Measurements from ENCODE around the gene BTC.
A peak's percentile ranks its signal among the peaks of the same experiment; 100 is the strongest.

Gene BTC

GRCh38 chr4:74772106-74772505 lies 22.2 kb downstream of the BTC start:
- no peaks in the 10 kb centered on the region for H3K9me3 Mint-ChIP-seq
- TF ChIP-seq, protein P1, sequence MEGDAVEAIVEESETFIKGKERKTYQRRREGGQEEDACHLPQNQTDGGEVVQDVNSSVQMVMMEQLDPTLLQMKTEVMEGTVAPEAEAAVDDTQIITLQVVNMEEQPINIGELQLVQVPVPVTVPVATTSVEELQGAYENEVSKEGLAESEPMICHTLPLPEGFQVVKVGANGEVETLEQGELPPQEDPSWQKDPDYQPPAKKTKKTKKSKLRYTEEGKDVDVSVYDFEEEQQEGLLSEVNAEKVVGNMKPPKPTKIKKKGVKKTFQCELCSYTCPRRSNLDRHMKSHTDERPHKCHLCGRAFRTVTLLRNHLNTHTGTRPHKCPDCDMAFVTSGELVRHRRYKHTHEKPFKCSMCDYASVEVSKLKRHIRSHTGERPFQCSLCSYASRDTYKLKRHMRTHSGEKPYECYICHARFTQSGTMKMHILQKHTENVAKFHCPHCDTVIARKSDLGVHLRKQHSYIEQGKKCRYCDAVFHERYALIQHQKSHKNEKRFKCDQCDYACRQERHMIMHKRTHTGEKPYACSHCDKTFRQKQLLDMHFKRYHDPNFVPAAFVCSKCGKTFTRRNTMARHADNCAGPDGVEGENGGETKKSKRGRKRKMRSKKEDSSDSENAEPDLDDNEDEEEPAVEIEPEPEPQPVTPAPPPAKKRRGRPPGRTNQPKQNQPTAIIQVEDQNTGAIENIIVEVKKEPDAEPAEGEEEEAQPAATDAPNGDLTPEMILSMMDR (IDR thresholded peaks at IDR 0.05; ENCODE audit: unreplicated experiment in 3 of 3), result no peak
- no peak overlapping the region for H3K4me3 Mint-ChIP-seq
- H3K4me1 Mint-ChIP-seq, result no peaks in the 10 kb centered on the region
- H3K27ac Mint-ChIP-seq, result no peak overlapping the region
- H3K27me3 Mint-ChIP-seq (ENCODE audit: low read depth), result no peaks in the 10 kb centered on the region
- no peaks in the 10 kb centered on the region for H3K36me3 Mint-ChIP-seq (ENCODE audit: low read depth)

DNA sequence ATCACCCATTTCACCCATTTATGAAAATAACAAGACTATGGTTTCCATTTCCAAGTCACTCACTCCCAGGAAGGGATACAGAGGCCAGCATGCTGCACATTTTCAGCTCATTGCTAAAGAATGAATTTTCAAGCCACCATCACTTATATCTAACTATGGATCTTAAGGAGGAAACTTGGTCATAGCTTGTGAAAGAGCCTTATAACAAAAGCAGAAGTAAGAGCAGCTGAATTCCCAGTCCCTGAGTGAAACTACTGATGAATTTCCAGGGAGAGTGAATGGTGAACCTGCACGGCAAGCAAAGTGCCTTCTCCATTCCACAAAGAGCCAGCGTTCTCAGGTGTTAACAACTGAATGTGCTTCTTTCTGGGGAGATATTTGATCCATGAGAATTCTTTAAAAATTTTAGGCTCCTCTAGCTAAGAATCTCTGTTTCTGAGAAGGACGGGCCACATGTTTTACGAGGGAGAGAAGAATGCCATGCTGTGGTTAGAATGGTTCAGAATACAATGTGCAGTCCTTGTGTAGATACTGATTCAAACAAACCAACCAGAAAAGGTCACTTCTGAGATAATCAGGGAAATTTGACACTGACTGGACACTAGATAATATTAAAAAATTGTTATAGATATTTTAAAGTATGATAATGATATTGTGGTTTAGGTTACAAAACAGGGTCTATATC lies 24.0 kb downstream of the BTC start:
- Mint-ChIP-seq H3K36me3 (ENCODE audit: low read depth) (no peaks in the 10 kb centered on the region), H3K27me3 (ENCODE audit: low read depth) (no peaks in the 10 kb centered on the region), H3K27ac (no peak overlapping the region), H3K4me3 (no peak overlapping the region), H3K9me3 (no peaks in the 10 kb centered on the region), H3K4me1 (no peaks in the 10 kb centered on the region)
- TF ChIP-seq, protein P1 (IDR thresholded peaks at IDR 0.05; ENCODE audit: unreplicated experiment in 3 of 3), result no peak

- Mint-ChIP-seq H3K4me1 (no peaks in the 10 kb centered on the region), H3K27me3 (ENCODE audit: low read depth) (no peaks in the 10 kb centered on the region), H3K9me3 (no peaks in the 10 kb centered on the region), H3K4me3 (no peak overlapping the region), H3K27ac (peak overlapping the region in 1 of 3 experiments; percentile 34), H3K36me3 (ENCODE audit: low read depth) (no peaks in the 10 kb centered on the region)
- TF ChIP-seq, protein P1 (IDR thresholded peaks at IDR 0.05; ENCODE audit: unreplicated experiment in 3 of 3), result no peak
Observed at GRCh38 chr4:74768857-74769525, 25.3 kb downstream of the BTC start.

- Mint-ChIP-seq H3K4me3 (no peak overlapping the region), H3K9me3 (no peaks in the 10 kb centered on the region), H3K36me3 (ENCODE audit: low read depth) (no peaks in the 10 kb centered on the region), H3K4me1 (no peaks in the 10 kb centered on the region), H3K27me3 (ENCODE audit: low read depth) (no peaks in the 10 kb centered on the region), H3K27ac (no peak overlapping the region)
- TF ChIP-seq, protein P1 (IDR thresholded peaks at IDR 0.05; ENCODE audit: unreplicated experiment in 3 of 3), result no peak
Observed at GRCh38 chr4:74764119-74764518, 30.2 kb downstream of the BTC start.

DNA sequence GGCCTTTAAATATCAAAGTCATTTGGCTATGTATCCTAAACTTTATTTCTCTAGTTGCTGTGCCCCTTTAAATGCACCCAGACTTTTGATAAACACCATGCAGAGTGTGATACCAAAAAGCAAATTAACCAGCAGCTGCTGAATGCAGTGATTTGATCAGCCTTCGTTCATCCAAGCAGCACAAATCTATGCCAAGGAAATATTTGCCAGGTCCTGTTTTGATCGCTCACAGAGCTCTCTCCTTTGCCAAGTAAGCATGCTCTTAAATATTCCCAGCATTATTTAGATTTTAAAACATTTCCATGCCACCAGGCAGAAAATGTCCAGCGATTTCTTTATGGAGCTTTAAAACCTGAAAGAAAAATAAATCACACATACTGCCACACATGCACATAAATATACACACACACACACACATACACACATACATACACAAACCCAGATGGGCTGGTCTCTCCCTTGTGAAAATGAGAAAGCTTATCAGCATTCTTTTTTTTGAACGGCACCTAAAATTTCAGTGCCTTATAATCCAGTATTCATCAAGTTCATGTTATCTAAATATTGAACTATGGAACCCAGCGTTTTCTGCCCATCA lies 35.7 kb downstream of the BTC start:
- H3K36me3 Mint-ChIP-seq (ENCODE audit: low read depth), result no peaks in the 10 kb centered on the region
- H3K27ac Mint-ChIP-seq, result peak overlapping the region in 1 of 3 experiments; percentile 9
- H3K27me3 Mint-ChIP-seq (ENCODE audit: low read depth), result no peaks in the 10 kb centered on the region
- H3K4me3 Mint-ChIP-seq, result no peak overlapping the region
- TF ChIP-seq, protein P1 (IDR thresholded peaks at IDR 0.05; ENCODE audit: unreplicated experiment in 3 of 3), result no peak
- no peaks in the 10 kb centered on the region for H3K9me3 Mint-ChIP-seq
- peaks cover 16% of the 10 kb centered on the region for H3K4me1 Mint-ChIP-seq

All from nephron (organoid).